ENCODE measurements around the gene LY86.
"Not testable (repeated sequence)": the region's sequence is repeated elsewhere in the genome, so short reads cannot be mapped to it uniquely, and the experiment has no call there.

Gene LY86

GRCh38 chr6:6596529-6597328, 8.2 kb downstream of the LY86 start:
- peak in 1 of 2 donors; percentile 55 for DNase-seq

GRCh38 chr6:6597682-6598081, 9.2 kb downstream of the LY86 start:
- DNase-seq = no peak

GRCh38 chr6:6599468-6599873, 11.0 kb downstream of the LY86 start:
- peak in 1 of 2 donors; percentile 72 for DNase-seq

- no peak for DNase-seq
Measured at GRCh38 chr6:6600875-6601274, 12.4 kb downstream of the LY86 start.

DNA sequence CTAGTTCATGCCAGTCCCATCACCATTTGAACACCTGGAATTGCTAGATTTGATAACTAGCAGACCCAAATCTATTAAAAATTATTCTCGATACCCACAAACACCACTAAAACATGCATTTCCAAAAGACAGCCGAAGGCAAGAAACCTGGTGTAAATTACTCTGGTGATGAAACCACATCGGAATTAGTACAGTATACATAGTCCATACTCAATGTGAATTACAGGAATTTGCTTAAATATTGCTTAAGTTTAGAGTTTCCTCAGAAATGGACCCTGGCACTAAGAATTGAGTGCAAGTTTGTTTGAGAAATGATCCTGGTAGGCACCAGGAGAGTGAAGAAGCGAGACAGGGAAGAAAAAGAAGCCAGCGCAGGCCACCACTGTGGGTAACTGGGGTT, 13.7 kb downstream of the LY86 start:
- no peak for DNase-seq

- DNase-seq = no peak
Measured at GRCh38 chr6:6603317-6603716, 14.8 kb downstream of the LY86 start.

- no peak for DNase-seq
Measured at GRCh38 chr6:6604015-6604414, 15.5 kb downstream of the LY86 start.

DNA sequence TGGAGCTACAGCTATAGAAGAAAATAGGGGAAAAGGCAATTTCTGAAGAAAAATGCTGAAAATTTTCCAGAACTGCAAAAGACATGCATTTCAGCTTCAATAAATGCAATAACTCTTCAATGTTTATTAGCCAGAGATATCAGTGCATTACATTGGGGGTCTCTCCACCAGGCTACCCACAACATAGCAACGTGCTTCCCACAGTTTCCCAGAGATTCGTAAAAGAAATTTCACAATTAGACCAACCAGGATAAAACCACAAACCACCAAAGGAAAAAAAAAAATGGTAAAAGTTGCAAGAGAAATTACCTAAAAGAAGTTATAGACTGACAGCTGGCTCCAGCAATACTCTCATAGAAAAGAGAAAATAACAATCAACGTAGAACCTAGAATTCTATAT, 16.0 kb downstream of the LY86 start:
- no peak for DNase-seq

DNA sequence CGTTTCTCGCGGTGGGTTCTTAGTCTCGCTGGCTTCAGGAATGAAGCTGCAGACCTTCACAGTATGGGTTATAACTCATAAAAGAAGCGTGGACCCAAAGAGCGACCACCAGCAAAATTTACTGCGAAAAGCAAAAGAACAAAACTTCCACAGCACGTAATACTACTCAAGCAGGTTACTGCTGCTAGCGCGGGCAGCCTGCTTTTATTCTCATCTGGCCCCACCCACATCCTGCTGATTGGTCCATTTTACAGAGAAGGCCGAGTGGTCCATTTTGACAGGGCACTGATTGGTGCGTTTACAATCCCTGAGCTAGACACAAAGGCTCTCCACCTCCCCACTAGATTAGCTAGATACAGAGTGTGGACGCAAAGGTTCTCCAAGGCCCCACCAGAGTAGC, 17.4 kb downstream of the LY86 start:
- DNase-seq = no peak

DNA sequence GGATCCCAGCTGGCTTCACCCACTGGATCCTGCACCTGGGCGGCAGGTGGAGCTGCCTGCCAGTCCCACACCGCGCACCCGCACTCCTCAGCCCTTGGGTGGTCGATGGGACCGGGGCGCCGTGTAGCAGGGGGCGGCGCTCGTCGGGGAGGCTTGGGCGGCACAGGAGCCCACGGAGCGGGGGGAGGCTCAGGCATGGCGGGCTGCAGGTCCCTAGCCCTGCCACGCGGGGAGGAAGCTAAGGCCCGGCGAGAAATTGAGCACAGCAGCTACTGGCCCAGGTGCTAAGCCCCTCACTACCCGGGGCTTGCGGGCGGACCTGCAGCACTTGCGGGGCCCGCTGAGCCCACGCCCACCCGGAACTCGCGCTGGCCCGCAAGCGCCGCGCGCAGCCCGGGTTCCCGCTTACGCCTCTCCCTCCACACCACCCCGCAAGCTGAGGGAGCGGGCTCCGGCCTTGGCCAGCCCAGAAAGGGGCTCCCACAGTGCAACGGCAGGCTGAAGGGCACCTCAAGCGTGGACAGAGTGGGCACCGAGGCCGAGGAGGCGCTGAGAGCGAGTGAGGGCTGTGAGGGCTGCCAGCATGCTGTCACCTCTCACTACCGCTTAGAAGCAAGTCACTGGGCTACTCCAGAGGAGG, 18.0 kb downstream of the LY86 start:
- DNase-seq = not testable (repeated sequence)

GRCh38 chr6:6609450-6609849, 20.9 kb downstream of the LY86 start:
- DNase-seq = no peak

DNA sequence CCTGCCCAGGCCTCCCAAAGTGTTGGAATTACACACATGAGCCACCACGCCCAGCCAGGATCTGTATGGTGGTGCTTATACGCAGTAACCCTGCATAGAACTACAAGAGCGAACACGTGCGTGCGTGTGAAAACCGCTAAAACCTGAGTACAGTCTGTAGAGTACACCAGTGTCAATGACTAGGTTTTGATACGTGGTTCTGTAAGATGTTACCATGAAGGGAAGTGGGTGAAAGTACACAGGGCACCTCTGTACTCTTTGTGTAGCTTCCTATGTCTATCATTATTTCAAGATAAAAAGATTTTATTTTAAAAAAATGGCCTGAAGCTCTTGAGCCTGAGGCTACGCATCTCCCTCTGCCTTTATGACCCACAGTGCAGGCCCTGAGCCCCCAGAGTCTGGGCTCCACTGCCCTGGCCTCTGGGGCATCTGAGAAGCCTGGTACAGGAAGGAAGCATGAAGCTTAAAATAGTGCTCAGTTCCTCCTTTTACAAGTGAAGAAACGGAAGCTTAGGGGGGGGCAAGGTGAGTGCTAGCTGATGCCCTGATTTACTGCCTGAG, 21.6 kb downstream of the LY86 start:
- no peak for DNase-seq

DNA sequence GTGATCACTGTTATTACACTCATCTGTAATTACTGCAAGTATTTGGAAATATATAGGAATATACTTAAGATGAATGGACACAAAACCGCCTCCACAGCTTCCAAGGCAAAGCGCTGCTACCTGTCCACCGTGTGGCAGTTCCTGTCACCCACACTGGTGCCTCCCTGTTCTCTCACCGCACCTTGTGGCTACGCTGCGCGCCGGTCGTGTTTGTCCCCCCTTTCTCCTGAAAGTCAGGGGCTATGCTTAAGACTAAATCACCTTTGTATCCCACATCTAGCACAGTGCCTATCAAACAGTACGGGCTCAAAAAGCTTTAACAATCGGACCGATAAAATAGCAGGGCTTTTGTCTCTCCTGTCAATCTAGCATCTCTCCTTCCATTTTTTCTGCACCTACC, 23.0 kb downstream of the LY86 start:
- DNase-seq = no peak

DNA sequence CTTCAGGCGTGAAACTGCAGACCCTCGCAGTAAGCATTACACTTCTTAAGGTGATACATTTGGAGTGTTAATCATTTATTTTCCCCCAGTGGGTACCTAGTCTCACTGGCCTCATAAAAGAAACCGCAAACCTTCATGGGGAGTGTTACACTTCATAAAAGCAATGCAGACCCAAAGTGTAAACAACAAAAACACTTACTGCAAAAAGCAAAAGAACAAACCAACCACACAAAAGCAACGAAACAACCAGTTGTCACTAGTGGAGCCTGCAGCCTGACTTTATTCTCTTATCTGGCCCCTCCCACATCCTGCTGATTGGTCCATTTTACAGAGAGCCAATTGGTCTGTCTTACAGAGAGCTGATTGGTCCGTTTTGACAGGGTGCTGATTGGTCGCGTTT, 23.8 kb downstream of the LY86 start:
- no peak for DNase-seq

DNA sequence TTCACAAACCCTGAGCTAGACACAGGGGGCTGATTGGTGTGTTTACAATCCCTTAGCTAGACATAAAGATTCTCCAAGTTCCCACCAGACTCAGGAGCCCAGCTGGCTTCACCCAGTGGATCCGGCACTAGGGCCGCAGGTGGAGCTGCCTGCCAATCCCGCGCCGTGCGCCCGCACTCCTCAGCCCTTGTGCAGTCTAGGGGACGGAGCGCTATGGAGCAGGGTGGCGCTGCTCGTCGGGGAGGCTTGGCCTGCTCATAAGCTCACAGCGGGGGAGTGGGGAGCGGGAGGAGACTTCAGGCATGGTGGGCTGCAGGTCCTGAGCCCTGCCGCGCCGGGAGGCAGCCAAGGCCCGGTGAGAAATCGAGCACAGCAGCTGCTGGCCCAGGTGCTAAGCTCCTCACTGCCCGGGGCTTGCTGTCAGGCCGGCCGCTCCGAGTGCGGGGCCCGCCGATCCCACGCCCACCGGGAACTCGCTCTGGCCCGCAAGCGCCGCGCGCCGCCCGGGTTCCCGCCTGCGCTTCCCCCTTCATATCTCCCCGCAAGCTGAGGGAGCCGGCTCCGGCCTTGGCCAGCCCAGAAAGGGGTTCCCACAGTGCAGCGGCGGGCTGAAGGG, 24.7 kb downstream of the LY86 start:
- DNase-seq = not testable (repeated sequence)

DNA sequence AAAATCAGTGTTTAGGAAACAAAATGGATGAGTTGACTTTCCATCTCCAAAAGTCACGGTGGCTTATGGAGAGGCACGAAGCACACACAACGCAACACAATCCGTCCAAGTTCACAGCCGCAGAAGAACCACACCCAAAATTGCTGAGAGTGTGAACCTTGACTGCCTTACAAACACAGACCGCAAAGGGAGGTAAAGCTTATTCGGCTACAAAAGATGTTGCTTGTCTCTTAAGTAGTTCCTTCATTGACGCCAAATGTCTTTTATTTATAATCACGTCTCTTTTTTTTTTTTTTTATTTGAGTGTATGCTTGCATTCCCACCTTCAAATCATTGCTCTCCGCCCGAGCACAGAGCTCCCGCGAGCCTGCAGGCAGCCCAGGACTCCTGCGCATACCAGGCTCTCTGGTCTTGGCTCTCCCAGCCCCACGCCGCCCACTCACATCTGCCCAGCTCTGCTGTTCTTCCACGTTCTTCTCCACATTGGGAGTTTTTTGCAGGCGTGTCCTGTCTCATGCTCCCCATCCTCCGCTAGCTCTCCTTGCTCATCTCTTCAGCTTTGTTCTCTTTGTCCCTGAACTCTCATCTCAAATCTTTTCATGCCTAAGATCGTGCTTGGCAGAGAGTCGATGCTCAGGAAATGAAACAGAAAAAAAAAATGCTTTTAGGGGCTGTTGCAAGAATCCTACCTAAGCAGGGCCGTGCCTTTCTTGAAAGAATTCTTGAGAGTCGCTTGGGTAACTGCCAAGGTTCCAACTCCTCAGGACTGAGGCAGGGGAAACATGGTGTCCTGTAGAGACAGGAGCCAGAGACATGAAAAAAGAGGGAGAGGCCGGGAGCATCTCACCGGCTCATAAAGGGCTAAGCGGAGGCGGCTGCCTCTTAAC, 25.8 kb downstream of the LY86 start:
- no peak for DNase-seq

GRCh38 chr6:6614983-6615349, 26.4 kb downstream of the LY86 start:
- no peak for DNase-seq

DNA sequence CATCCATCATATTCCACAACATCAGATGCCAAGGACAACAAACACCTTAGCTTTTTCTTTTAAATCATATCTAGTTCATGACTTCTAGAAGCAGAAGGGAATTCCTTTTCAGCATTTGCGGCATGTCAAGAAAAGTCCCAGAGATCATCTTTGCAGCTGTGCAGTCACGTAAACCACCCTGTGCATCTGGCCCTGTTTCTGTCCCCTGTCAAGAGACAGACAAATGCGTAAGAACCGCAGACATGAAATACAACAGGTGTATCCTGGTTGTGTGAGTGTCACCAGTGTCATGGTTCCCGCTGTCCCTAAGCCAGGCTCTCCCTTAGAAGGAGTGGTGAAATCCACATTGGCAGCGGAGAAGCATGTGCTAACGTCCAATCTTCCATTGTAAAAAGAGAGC, 28.1 kb downstream of the LY86 start:
- DNase-seq = no peak

GRCh38 chr6:6619021-6619794, 30.7 kb downstream of the LY86 start:
- DNase-seq = no peak

DNA sequence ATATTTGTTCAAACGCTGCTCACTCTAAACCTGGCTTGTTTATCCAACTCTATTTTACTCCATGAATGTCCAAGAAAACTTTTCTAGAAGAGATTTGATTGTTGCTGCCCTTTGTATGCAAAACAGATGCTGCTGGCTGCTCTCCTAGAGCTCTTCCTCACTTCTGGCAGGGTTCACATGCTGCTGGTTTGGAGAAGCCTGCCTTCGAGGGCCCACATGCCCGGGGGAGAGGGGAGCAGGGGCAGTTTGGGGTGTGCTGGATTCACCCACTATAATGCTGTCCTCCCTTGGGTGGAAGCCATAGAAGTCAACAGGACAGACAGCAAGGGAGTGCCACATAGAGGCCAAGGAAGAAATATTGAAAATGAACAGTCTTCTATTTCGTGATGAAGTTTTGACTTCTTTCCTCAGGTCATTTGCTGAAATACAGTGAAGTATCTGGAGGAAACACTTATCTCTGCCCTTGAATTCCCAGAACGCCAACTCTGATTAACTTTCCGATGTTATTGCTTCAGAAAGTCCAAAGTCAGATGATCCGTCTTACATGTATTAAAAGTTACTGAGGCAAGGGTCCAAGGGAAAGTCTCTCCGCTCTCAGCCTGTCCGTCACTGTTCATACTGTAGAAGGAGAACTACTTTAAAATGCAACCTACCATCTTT, 32.4 kb downstream of the LY86 start:
- no peak for DNase-seq

GRCh38 chr6:6622501-6622900, 34.0 kb downstream of the LY86 start:
- DNase-seq = no peak

- DNase-seq = no peak
Measured at GRCh38 chr6:6623553-6623952, 35.0 kb downstream of the LY86 start.
